Glomerular endothelial cell (primary cell): ENCODE measurements around the gene USB1. TPM values are rescaled to one million over a fixed set of nuclear protein-coding genes. Genes with fewer than 3 reads are reported as not detected.

ENCODE experiments used
- DNase-seq: peaks from one replicate; pipeline ENCODE4 v3.0.0-alpha.2; 2011; ENCODE audit warnings: low read depth, low spot score; ENCODE audit errors: extremely low read depth
- total RNA-seq: library from RNA; depleted of rRNA; stranded (reverse); fragments of >200 nt; gene quantifications from 2 replicates; pipeline ENCODE4 v1.2.3, GENCODE V29; 2015

Gene USB1
- total RNA-seq: 76.5 and 85.7 TPM in 2 replicates

- no peak for DNase-seq
These were observed at the start of gene USB1 for GRCh38 chr16:58000706-58001676. USB1 (plus strand) TSS chr16:58001407; CDS start chr16:58001484, 77 bp downstream.

- no peak for DNase-seq
These were observed 48.3 kb upstream of the USB1 start for GRCh38 chr16:57952909-57953308.

GRCh38 chr16:57953857-57954256 lies 47.4 kb upstream of the USB1 start:
- no peak for DNase-seq

GRCh38 chr16:57955572-57956188 lies 45.5 kb upstream of the USB1 start:
- DNase-seq: no peak

- DNase-seq: no peak
These were observed 44.9 kb upstream of the USB1 start for GRCh38 chr16:57956270-57956808.

GRCh38 chr16:57956924-57957672 lies 44.1 kb upstream of the USB1 start:
- no peak for DNase-seq

- no peak for DNase-seq
These were observed 43.4 kb upstream of the USB1 start for GRCh38 chr16:57957673-57958392.

- no peak for DNase-seq
These were observed 42.7 kb upstream of the USB1 start for GRCh38 chr16:57958544-57958943.

GRCh38 chr16:57959121-57959520 lies 42.1 kb upstream of the USB1 start:
- DNase-seq: no peak

GRCh38 chr16:57959804-57960203 lies 41.4 kb upstream of the USB1 start:
- DNase-seq: no peak

GRCh38 chr16:57960310-57960709 lies 40.9 kb upstream of the USB1 start:
- no peak for DNase-seq

- DNase-seq: no peak
These were observed 40.3 kb upstream of the USB1 start for GRCh38 chr16:57960826-57961472.

GRCh38 chr16:57961538-57961937 lies 39.7 kb upstream of the USB1 start:
- DNase-seq: no peak

GRCh38 chr16:57962046-57962445 lies 39.2 kb upstream of the USB1 start:
- no peak for DNase-seq

GRCh38 chr16:57962756-57963155 lies 38.5 kb upstream of the USB1 start:
- no peak for DNase-seq

GRCh38 chr16:57964157-57964700 lies 37.0 kb upstream of the USB1 start:
- no peak for DNase-seq

- no peak for DNase-seq
These were observed 34.9 kb upstream of the USB1 start for GRCh38 chr16:57966204-57966771.

- DNase-seq: no peak
These were observed 34.2 kb upstream of the USB1 start for GRCh38 chr16:57966986-57967385.

- DNase-seq: no peak
These were observed 33.3 kb upstream of the USB1 start for GRCh38 chr16:57967916-57968315.
